Measurements from ENCODE around the gene SLC2A1.

SLC2A1 gene

DNA sequence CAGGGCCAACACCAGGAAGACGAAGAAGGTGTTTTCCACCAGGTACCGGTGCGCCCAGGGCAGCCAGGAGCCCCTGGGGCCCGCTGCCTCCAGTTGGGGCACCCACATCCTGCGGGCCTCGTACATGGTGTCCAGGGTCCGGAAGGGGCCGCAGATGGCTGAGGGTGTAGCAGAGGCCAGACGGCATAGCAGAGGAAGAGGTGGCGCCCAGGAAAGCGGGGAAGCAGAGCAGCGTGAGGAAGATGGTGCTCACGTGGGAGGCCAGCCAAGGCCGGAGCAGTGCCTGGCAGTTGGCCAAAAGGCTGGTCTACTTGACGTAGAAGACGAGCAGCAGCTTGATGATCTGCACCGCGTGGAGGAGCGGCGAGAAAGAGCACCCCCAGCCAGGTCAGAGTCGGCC lies 71.9 kb downstream of the SLC2A1 start:
- DNase-seq: no peak

DNA sequence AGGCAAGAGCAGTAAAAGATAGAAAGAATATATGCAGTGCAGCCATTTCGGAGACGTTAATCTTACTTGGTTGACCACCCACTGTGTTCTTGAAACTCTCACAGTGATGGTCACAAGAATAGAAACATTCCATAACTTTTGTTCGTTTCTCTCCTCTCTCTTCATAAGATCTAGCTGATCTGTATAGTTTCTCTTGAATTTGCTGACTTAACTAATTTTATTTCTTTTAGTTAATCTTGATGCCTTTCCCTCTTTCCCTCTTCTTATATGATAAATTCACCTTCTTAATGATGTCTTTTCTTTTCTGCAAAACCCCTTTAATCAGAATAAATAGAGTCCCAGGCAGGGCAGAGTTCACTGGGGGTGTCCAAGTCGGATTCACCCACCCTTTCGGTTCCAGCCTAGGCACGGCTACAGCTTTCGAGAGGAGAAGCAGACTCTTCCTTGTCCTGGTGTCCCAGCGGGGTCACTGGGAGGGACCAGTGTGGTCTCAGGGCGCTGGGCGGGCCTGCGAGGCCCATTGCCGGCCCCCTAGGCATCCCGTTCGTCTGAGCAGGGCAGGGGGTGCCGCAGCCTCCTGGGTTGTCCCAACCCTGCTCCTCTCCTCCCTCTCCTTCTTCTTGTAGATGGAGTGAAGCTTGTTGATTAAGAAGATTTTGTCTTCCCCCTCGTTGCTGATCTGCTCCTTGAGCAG lies 72.5 kb downstream of the SLC2A1 start:
- no peak for DNase-seq

DNA sequence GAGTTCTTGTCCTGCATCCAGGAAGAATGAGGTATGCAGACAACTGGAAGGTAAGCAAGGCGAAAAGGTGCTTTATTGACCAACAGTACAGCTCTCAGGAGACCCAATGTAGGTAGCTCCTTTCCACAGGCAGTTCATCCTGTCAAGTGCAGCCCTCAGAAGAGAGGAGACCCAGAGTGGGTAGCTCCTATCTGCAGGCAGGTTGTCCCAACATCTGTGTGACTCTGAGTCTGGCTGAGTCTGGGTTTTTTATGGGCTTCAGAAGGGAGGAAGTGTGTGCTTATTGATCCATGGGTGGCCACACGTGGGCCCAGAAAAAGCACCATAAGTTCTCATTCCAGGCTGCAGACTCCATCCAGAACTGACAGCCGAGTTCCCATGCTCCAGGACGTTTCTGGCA lies 78.3 kb downstream of the SLC2A1 start:
- no peak for DNase-seq

DNA sequence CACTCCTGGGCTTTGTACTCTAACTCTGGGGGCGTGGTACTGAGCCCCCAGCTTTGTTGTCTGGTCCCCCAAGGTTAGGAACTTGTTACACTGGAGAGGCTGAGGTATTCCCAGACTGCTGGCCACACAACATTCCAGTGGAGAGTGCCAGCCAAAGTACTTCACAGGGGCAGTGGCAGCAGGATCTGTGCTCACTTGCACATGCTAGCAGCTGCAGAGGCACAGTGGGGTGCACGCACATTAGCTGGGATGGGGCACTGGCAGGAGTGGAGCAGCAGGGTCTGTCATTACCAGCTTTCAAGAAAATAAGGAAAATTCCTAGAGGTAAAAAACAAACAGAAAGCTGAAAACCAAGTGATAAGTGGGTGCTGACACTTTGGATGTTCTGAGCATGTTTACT lies 81.3 kb downstream of the SLC2A1 start:
- DNase-seq: no peak

DNA sequence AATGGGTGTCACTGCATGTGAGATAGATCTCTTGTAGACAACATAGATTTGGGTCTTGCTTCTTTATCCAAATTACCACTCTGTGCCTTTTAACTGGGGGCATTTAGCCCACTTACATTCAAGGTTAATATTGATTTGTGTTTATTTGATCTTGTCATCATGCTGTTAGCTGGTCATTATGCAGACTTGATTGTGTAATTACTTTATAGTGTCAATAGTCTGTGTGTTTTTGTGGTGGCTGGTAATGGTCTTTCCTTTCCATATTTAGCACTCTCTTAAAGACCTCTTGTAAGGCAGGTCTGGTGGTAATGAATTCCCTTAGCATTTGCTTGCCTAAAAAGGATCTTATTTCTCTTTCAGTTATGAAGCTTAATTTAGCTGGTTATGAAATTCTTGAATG lies 82.7 kb downstream of the SLC2A1 start:
- no peak for DNase-seq
